ENCODE data around the gene CEACAM18. TPM values are rescaled to one million over a fixed set of nuclear protein-coding genes. Genes with fewer than 3 reads are reported as not detected.

CEACAM18 gene
- total and polyA plus RNA-seq, 2 donors (not counting 1 experiment from before 2014, with no cell fraction given): not detected

DNA sequence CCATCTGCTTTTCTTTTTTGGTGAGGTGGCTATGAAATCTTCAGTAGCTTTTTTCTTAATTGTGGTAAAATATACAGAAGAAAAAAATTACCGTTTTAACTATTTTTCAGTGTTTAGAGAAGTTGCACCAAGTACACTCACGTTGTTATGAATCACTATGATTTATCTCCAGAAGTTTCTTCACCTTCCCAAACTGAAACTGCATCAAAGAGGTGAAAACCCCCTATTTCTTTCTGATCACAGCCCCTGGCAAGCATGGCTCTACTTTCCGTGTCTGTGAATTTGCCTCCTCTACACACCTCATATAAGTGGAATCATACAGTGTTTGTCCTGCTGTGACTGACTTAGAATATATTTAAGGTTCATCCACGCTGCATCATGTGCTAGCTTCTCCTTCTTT, 45.3 kb upstream of the CEACAM18 start:
- no peak overlapping the region for H3K27ac Mint-ChIP-seq
- Histone ChIP-seq H3K27ac (ENCODE audit: low read length in 2 of 2) (no peak overlapping the region), H4K20me1 (ENCODE audit: control insufficient read depth, insufficient read depth, low read length, poor library complexity, severe bottlenecking) (no peaks in the 10 kb centered on the region), H3K4me1 (ENCODE audit: control insufficient read depth in 2 of 2, insufficient read depth in 2 of 2, low read length in 2 of 2) (no peaks in the 10 kb centered on the region), H3K4me2 (replicated peaks; ENCODE audit: low read depth, low read length, poor library complexity, severe bottlenecking) (no peak overlapping the region), H3K79me2 (ENCODE audit: control insufficient read depth, insufficient read depth, low read length) (no peaks in the 10 kb centered on the region), H3K9me3 (ENCODE audit: control extremely low read depth in 1 of 3, control insufficient read depth in 2 of 3, insufficient read depth in 1 of 3, low read length in 2 of 3) (no peaks in the 10 kb centered on the region), H3K4me3 (ENCODE audit: control extremely low read depth in 1 of 5, extremely low read depth in 1 of 5, insufficient read depth in 1 of 5, low read depth in 2 of 5, low read length in 4 of 5) (no peak overlapping the region), H3K9ac (ENCODE audit: low read length) (no peak overlapping the region), H3K36me3 (replicated peaks in 1 of 2; ENCODE audit: control extremely low read depth in 1 of 2, control insufficient read depth in 1 of 2, extremely low read depth in 1 of 2, insufficient read depth in 2 of 2, low read length in 1 of 2) (no peaks in the 10 kb centered on the region), H2AFZ (ENCODE audit: insufficient read depth, low read depth, low read length, poor library complexity, severe bottlenecking) (no peak overlapping the region), H3K27me3 (replicated peaks in 1 of 4; ENCODE audit: control extremely low read depth in 1 of 4, control insufficient read depth in 3 of 4, insufficient read depth in 4 of 4, low read length in 3 of 4) (peaks cover 0 to 8% (median 1%) of the 10 kb centered on the region in 4 experiments)
- intact Hi-C loops (cut with micrococcal nuclease): no loop called here
- H3K27me3 Mint-ChIP-seq: peaks cover 24% of the 10 kb centered on the region
- ATAC-seq (ENCODE audit: low read depth) (no peak), DNase-seq (no peak)
- no CpG with 5 or more reads among the region's 4 CpGs for WGBS (ENCODE audit: insufficient coverage)
- ChIA-PET POLR2A (interaction anchor here (1.5 kb wide), 1 partner anchor 16 kb away, joined by 3 read pairs; the partner anchor contains the start of gene SIGLEC10), CTCF (interaction anchor here (0.7 to 1.3 kb wide), 3 partner anchors 9 to 264 kb away, joined by 3 read pairs; no protein-coding TSS in a partner anchor)
- H3K4me3 Mint-ChIP-seq: no peak overlapping the region
- no peak for TF ChIP-seq EZH2 (IDR thresholded peaks at IDR 0.05; ENCODE audit: borderline replicate concordance, insufficient read depth, low read depth, low read length, poor library complexity, severe bottlenecking)
- TF ChIP-seq, protein P1, sequence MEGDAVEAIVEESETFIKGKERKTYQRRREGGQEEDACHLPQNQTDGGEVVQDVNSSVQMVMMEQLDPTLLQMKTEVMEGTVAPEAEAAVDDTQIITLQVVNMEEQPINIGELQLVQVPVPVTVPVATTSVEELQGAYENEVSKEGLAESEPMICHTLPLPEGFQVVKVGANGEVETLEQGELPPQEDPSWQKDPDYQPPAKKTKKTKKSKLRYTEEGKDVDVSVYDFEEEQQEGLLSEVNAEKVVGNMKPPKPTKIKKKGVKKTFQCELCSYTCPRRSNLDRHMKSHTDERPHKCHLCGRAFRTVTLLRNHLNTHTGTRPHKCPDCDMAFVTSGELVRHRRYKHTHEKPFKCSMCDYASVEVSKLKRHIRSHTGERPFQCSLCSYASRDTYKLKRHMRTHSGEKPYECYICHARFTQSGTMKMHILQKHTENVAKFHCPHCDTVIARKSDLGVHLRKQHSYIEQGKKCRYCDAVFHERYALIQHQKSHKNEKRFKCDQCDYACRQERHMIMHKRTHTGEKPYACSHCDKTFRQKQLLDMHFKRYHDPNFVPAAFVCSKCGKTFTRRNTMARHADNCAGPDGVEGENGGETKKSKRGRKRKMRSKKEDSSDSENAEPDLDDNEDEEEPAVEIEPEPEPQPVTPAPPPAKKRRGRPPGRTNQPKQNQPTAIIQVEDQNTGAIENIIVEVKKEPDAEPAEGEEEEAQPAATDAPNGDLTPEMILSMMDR (IDR thresholded peaks at IDR 0.05): no peak
- H3K9me3 Mint-ChIP-seq (ENCODE audit: insufficient read depth): no peaks in the 10 kb centered on the region
- H3K4me1 Mint-ChIP-seq: peaks cover under 1% of the 10 kb centered on the region

DNA sequence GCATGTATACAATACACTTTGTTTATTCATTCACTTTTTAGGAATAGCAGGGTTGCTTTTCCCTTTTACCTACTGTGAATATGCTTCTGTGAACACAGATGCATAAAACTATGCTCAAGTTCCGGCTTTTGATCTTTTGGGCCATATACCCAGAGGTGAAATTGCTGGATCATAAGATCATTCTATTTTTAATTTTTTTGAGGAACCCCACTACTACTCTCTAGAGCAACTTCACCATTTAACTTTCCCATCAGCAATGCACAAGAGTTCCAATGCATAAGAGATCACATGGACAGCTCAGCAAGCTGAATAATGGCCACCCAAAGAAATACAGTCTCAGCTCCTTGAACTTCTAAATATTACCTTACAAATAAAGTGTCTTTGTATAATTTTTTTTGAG, 43.9 kb upstream of the CEACAM18 start:
- DNase-seq (no peak), ATAC-seq (ENCODE audit: low read depth) (no peak)
- Histone ChIP-seq H3K27ac (ENCODE audit: low read length in 2 of 2) (no peak overlapping the region), H3K9me3 (ENCODE audit: control extremely low read depth in 1 of 3, control insufficient read depth in 2 of 3, insufficient read depth in 1 of 3, low read length in 2 of 3) (no peaks in the 10 kb centered on the region), H3K27me3 (replicated peaks in 1 of 4; ENCODE audit: control extremely low read depth in 1 of 4, control insufficient read depth in 3 of 4, insufficient read depth in 4 of 4, low read length in 3 of 4) (peaks cover 0 to 13% (median 0%) of the 10 kb centered on the region in 4 experiments), H3K4me3 (ENCODE audit: control extremely low read depth in 1 of 5, extremely low read depth in 1 of 5, insufficient read depth in 1 of 5, low read depth in 2 of 5, low read length in 4 of 5) (no peak overlapping the region), H4K20me1 (ENCODE audit: control insufficient read depth, insufficient read depth, low read length, poor library complexity, severe bottlenecking) (no peaks in the 10 kb centered on the region), H3K79me2 (ENCODE audit: control insufficient read depth, insufficient read depth, low read length) (no peaks in the 10 kb centered on the region), H2AFZ (ENCODE audit: insufficient read depth, low read depth, low read length, poor library complexity, severe bottlenecking) (no peak overlapping the region), H3K9ac (ENCODE audit: low read length) (no peak overlapping the region), H3K36me3 (replicated peaks in 1 of 2; ENCODE audit: control extremely low read depth in 1 of 2, control insufficient read depth in 1 of 2, extremely low read depth in 1 of 2, insufficient read depth in 2 of 2, low read length in 1 of 2) (no peaks in the 10 kb centered on the region), H3K4me2 (replicated peaks; ENCODE audit: low read depth, low read length, poor library complexity, severe bottlenecking) (no peak overlapping the region), H3K4me1 (ENCODE audit: control insufficient read depth in 2 of 2, insufficient read depth in 2 of 2, low read length in 2 of 2) (peaks cover 0 to 8% of the 10 kb centered on the region in 2 donors)
- intact Hi-C loops (cut with micrococcal nuclease): no loop called here
- peaks cover 6% of the 10 kb centered on the region for H3K4me1 Mint-ChIP-seq
- ChIA-PET POLR2A (interaction anchor here (1.5 kb wide), 1 partner anchor 17 kb away, joined by 3 read pairs; the partner anchor contains the start of gene SIGLEC10), CTCF (interaction anchor here (1.0 to 9.7 kb wide), 3 partner anchors 15 to 227 kb away, joined by 3 to 112 read pairs (median 7); partner anchors contain the start of gene SIGLEC10)
- WGBS (ENCODE audit: insufficient coverage): no CpG with 5 or more reads among the region's 1 CpG
- no peak overlapping the region for H3K4me3 Mint-ChIP-seq
- H3K9me3 Mint-ChIP-seq (ENCODE audit: insufficient read depth): no peaks in the 10 kb centered on the region
- TF ChIP-seq EZH2 (IDR thresholded peaks at IDR 0.05; ENCODE audit: borderline replicate concordance, insufficient read depth, low read depth, low read length, poor library complexity, severe bottlenecking): no peak
- TF ChIP-seq, protein P1 (IDR thresholded peaks at IDR 0.05): no peak
- H3K27ac Mint-ChIP-seq: no peak overlapping the region
- peaks cover 26% of the 10 kb centered on the region for H3K27me3 Mint-ChIP-seq

All from B cell (primary cell).